Measurements from ENCODE around the gene CECR2. TPM values are rescaled to one million over a fixed set of nuclear protein-coding genes. Genes with fewer than 3 reads are reported as not detected.

Gene CECR2
- total and polyA plus RNA-seq, 10 of the 15 experiments (the other 5 are each of a cell fraction or from before 2014, with no cell fraction given), result 0.01 to 0.08 (median 0.01) TPM; not detected in 7

GRCh38 chr22:17403906-17404305, 34.6 kb downstream of the CECR2 start:
- intact Hi-C loops (cut with micrococcal nuclease; ENCODE audit: unreplicated experiment), result no loop called here
- CTCF ChIA-PET, result no interaction called here
- WGBS (ENCODE audit: insufficient coverage, insufficient replicate concordance, low lambda C conversion rate, missing lambda C conversion rate), result 23% methylated on average over 10 of the region's 13 CpGs
- TF ChIP-seq MEF2A (IDR thresholded peaks at IDR 0.05; ENCODE audit: insufficient read depth, low read depth, low read length) (no peak), NFIC (IDR thresholded peaks at IDR 0.05; ENCODE audit: low read depth, low read length) (no peak), HDGF (IDR thresholded peaks at IDR 0.05) (no peak), CEBPB (IDR thresholded peaks at IDR 0.05; ENCODE audit: borderline replicate concordance in 1 of 2, low read depth in 2 of 2, low read length in 2 of 2) (no peak), E4F1 (IDR thresholded peaks at IDR 0.05; ENCODE audit: borderline replicate concordance, partially characterized antibody) (no peak), RAD21 (IDR thresholded peaks at IDR 0.05; ENCODE audit: insufficient read depth, low read depth, low read length) (no peak), ATF7 (IDR thresholded peaks at IDR 0.05; ENCODE audit: low read depth) (no peak), ZBTB11 (CRISPR knock-in tag; IDR thresholded peaks at IDR 0.05) (no peak), TCF3 (IDR thresholded peaks at IDR 0.05; ENCODE audit: borderline replicate concordance, insufficient read depth, low read depth, low read length) (no peak), RCOR1 (conservative IDR thresholded peaks at IDR 0.05; ENCODE audit: low read depth, low read length) (no peak), ATF2 (IDR thresholded peaks at IDR 0.05; ENCODE audit: low read length) (no peak), CTCF (IDR thresholded peaks at IDR 0.05 in 2 of 3, conservative IDR thresholded peaks at IDR 0.05 in 1 of 3; ENCODE audit: control insufficient read depth in 2 of 3, extremely low read depth in 1 of 3, insufficient read depth in 1 of 3, low read depth in 3 of 3, low read length in 3 of 3) (no peak), MTA2 (IDR thresholded peaks at IDR 0.05; ENCODE audit: low read depth) (no peak), WRNIP1 (IDR thresholded peaks at IDR 0.05; ENCODE audit: borderline replicate concordance, low read depth, low read length) (no peak), HCFC1 (IDR thresholded peaks at IDR 0.05; ENCODE audit: low read length) (no peak)

More at GRCh38 chr22:17403906-17404305, 34.6 kb downstream of the CECR2 start:
- RAD21 ChIA-PET (ENCODE audit: unreplicated experiment), result interaction anchor here (1.3 kb wide), 1 partner anchor 9 kb away, joined by 3 read pairs; no protein-coding TSS in a partner anchor
- no peaks in the 10 kb centered on the region for H3K4me1 ChIP-seq (ENCODE audit: control insufficient read depth, insufficient read depth, low read length)
- H3K27ac ChIP-seq (ENCODE audit: control insufficient read depth, insufficient read depth), result no peak overlapping the region
- BruUV-seq (replicated peaks), result no TSS peak
- no peaks in the 10 kb centered on the region for H4K20me1 ChIP-seq (ENCODE audit: control insufficient read depth, insufficient read depth)
- FAIRE-seq (no peak), DNase-seq (ENCODE audit: low read depth, low spot score) (no peak), ATAC-seq (no peak)
- no peaks in the 10 kb centered on the region for H3K9me3 ChIP-seq (replicated peaks; ENCODE audit: control insufficient read depth, insufficient read depth, low read length)
- H2AFZ ChIP-seq (ENCODE audit: control insufficient read depth, low read depth, low read length), result no peak overlapping the region
- no peak overlapping the region for H3K4me2 ChIP-seq (ENCODE audit: control insufficient read depth, insufficient read depth)
- H3K79me2 ChIP-seq (ENCODE audit: control insufficient read depth, insufficient read depth, low read length), result no peaks in the 10 kb centered on the region
- no peak overlapping the region for H3K4me3 ChIP-seq
- H3K27me3 ChIP-seq (replicated peaks in 1 of 2; ENCODE audit: control insufficient read depth in 2 of 2, insufficient read depth in 2 of 2, low read length in 1 of 2), result no peaks in the 10 kb centered on the region
- no peaks in the 10 kb centered on the region for H3K36me3 ChIP-seq (ENCODE audit: control insufficient read depth in 2 of 2, insufficient read depth in 2 of 2, low read length in 1 of 2)
- POLR2A ChIA-PET, result no interaction called here
- H3K9ac ChIP-seq (ENCODE audit: control insufficient read depth, insufficient read depth, low read length), result no peak overlapping the region
- in situ Hi-C loops (cut with MboI), result no loop called here
- SMC1A ChIA-PET (ENCODE audit: uncharacterized antibody, unreplicated experiment), result no interaction called here
